Erythroblast (primary cell): ENCODE data around the gene LZTS2.

Experiments
- DNase-seq, 2 experiments: peaks; one replicate each; lab custom pipeline; 2025; lab: John Stamatoyannopoulos, UW
- GATA1 ChIP-seq: IDR thresholded peaks from 2 replicates; pipeline ENCODE4 v1.6.1; 2011; ENCODE audit warnings: low read depth, mild to moderate bottlenecking, control low read depth, low read length, moderate library complexity
- POLR2A ChIP-seq: IDR thresholded peaks from 2 replicates; pipeline ENCODE4 v1.6.1; 2011; ENCODE audit warnings: mild to moderate bottlenecking, low read length

LZTS2 gene

GRCh38 chr10:100983868-100984671 lies 15.5 kb upstream of the LZTS2 start:
- no peak for TF ChIP-seq POLR2A
- TF ChIP-seq GATA1: no peak
- DNase-seq: no peak

GRCh38 chr10:100984672-100985177 lies 14.9 kb upstream of the LZTS2 start:
- no peak for DNase-seq
- TF ChIP-seq POLR2A: no peak
- no peak for TF ChIP-seq GATA1

GRCh38 chr10:100985336-100985735 lies 14.3 kb upstream of the LZTS2 start:
- DNase-seq: no peak
- TF ChIP-seq POLR2A (no peak), GATA1 (no peak)

DNA sequence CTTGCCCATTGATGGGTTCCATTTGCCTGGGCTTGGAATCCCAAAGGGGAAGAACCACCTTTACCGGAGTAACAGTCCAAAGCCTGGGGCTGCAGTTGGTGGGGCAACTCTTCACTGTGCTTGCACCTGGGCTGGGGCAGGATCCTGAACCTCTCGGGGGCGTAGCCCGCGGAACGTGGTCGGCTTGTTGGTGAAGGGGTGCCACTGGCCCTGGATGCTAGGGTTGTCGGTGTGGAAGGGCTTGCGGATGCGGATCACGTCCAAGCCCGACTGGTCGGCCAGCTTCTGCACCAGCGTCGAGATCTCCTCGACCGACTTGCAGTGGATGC lies 13.0 kb upstream of the LZTS2 start:
- no peak for TF ChIP-seq GATA1
- TF ChIP-seq POLR2A: no peak
- DNase-seq: no peak

DNA sequence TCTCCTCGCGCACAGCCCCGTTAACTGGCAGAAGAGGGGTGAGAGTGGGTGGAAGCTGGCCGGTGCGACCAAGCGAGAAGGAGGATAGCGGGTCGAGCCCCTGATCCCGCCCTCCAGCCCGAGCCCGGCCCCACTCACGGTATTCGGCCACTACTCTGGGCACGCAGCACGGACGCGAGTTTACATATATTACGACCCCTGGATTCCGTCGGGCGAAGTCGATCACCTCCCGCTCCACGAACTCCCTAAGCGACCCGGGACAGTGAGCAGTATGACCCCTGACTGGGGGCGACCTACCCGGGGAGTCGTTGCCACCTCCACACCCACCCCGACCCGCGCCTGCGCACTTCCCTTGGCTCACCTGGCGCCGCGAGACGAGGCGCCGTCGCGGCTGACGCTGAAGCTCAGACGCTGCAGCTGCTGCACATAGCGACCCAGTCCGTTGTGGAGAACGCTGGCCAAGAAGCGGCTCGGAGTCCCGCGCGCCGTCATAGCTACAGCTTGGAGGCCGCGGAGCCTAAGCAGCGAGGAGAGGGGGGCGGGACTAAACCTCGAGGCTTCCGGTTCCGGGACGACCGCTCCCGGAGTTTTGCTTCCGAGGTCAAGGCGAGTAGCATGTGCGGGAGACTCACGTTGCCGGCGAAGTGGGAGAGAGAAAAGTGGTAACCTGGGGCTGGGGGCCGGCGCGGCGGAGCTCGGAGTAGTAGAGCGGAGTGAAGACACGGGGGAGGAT lies 12.5 kb upstream of the LZTS2 start, which contains the start of the genes MRPL43 and TWNK:
Gene MRPL43 (minus strand): TSS at position 546 of the 733 bp plus-strand sequence. CDS start 54 bp downstream, at position 492.
Gene TWNK (plus strand): TSS at position 592 of the 733 bp plus-strand sequence. CDS start 668 bp downstream, outside the sequence.
- TF ChIP-seq GATA1: no peak
- peak; percentile 73 for TF ChIP-seq POLR2A
- peak; percentile 88 to 90 for DNase-seq

DNA sequence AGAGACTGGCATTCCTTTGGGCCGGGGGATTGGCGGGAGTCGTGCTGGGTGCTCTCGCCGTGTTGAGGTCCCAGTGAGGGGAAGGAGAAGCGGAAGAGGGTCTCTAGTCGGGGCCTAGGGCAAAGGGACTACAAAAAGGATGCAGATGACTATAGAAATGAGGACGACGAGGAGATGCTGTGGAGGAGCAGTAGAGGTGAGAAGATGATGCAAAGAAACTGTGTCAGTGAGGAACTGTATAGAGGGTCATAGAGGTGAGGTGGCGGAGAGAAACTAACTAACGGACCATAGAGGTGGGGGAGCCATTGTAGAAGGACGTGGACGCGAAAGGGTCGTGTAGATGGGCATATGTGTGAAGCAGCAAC lies 11.9 kb upstream of the LZTS2 start:
- DNase-seq: no peak
- TF ChIP-seq POLR2A: peak; percentile 44
- no peak for TF ChIP-seq GATA1

DNA sequence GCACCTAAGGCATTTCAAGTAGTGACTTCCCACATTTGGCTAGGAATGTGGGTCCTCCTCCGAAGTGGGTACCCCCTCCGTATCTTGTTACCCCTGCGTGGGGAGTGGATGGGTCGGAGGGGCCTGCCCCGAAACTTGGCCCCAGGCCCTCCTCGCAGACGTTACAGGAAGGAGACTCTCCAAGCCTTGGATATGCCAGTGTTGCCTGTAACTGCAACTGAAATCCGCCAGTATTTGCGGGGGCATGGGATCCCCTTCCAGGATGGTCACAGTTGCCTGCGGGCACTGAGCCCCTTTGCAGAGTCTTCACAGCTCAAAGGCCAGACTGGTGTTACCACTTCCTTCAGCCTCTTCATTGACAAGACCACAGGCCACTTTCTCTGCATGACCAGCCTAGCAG lies 11.4 kb upstream of the LZTS2 start:
- DNase-seq: no peak
- TF ChIP-seq POLR2A (no peak), GATA1 (no peak)

DNA sequence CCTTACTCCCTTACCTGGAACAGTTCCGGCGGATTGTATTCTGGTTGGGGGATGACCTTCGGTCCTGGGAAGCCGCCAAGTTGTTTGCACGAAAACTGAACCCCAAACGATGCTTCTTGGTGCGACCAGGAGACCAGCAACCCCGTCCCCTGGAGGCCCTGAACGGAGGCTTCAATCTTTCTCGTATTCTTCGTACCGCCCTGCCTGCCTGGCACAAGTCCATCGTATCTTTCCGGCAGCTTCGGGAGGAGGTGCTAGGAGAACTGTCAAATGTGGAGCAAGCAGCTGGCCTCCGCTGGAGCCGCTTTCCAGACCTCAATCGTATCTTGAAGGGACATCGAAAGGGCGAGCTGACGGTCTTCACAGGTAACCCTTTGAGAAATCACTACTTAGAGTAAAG lies 10.5 kb upstream of the LZTS2 start:
- TF ChIP-seq POLR2A (no peak), GATA1 (no peak)
- no peak for DNase-seq

DNA sequence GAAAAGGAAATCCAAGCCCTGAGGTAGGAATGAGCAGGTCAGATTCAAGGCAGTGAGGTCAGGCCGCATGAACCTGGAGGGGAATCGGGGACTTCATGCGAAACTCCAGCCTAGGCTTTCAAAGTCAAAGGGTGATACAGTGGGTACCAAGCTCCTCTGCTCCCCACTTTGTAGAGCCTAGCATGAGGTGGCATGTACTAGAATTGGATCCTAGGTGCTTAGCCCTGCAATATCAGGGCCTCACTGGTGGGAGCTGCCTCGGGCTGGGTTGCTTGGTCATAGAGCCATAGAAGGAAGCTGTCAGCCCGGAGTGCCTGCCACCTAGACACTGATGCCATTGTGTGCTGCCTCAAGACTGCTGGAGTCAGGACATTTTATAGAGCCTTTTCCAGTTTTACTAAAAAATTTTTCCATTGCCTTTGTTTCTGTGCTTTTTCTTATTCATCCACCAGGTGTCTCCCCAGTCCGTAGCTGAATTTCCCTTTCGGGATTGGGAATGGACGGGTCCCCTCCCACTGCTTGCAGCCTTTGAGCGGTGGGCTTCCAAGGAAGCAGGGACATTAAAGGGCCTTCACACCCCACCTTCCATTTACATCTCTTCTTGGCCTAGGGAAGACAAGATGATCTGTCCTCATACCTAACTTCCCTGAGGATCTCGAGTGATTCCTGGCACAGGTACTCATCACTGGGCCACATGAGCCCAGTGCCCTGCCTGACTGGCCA lies 5.5 kb upstream of the LZTS2 start:
- TF ChIP-seq GATA1 (no peak), POLR2A (no peak)
- DNase-seq: no peak

DNA sequence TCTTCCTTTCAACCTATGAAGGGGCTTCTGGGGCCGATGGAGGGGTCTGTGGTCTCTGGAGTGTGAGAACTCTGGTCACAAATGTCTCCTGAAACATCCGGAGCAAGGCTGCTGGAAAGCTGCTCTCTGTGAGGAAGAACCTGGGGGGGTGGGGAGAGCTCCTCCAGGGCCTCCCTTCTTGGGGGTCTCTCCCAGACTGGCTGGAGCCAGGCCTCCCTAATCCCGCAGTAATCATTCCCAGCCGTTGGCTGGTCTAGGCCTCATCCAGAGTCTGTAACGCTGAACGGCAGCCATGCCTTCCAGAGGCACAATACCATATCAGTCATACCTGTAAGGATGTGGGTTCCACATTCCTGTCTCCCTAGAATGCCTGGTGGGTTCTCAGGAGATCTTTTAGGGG lies 4.4 kb upstream of the LZTS2 start:
- DNase-seq: no peak
- TF ChIP-seq GATA1: no peak
- no peak for TF ChIP-seq POLR2A

GRCh38 chr10:100996678-100997359 lies 2.8 kb upstream of the LZTS2 start:
- DNase-seq: peak; percentile 54 to 61
- TF ChIP-seq POLR2A: no peak
- no peak for TF ChIP-seq GATA1

GRCh38 chr10:100997360-100998182 lies 2.0 kb upstream of the LZTS2 start:
- DNase-seq: peak; percentile 79 to 87
- TF ChIP-seq POLR2A (peak; percentile 38), GATA1 (no peak)
